ENCODE measurements around the gene ST6GALNAC2.

Gene ST6GALNAC2

DNA sequence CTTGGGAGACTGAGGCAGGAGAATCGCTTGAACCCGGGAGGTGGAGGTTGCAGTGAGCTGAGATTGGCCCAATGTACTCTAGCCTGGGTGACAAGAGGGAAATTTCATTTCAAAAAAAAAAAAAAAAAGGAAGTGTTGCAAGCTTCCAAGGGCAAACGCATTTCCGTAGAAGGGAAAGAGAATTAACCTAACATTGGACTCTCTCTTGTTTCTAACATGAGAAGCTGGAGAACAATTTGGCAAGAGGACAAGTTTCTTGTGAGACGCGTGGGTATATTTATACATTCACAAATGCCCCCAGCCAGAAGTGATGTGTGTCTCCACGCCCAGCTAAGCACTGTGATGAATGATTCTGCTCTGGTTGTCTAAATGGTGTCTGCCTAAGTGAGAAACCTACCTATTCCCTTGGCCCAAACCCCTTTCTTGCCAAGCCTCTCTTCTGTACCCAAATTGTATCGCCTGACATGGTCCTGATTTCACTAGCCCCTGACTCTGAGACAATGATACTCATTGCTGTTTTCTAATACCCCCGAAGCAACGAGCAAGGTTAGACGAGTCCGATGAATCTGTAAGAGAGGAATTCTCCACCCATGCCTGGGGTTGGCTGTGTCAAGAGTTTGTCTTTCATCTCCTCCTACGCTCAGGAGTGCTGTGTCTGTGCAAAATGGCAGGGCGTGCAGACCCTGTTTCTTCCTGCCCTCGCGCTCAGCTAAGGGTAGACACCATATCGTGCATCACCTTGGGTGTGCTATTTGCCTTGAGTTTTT is 14.2 kb upstream of the ST6GALNAC2 start:
- FAIRE-seq = no peak

DNA sequence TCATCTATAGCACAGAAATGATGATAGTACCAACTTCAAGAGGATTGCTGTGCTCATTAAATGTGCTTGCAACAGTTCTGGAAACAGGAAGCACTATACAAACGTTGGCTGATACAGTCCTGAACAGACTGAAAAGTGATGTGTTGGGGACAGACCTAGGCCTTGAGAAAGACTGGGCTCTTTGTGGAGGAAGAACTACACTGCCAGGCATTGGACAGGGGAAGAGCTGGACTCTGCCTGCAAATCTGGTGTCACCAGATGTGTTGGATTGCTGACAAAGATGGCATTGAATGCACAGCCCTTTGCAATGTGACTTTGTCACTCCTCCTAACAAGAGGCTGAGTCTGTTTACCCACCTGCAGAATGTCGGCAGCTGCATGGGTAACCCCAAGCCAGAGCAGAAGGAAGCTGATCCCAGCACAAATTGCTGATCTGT is 12.4 kb upstream of the ST6GALNAC2 start:
- no peak for FAIRE-seq

DNA sequence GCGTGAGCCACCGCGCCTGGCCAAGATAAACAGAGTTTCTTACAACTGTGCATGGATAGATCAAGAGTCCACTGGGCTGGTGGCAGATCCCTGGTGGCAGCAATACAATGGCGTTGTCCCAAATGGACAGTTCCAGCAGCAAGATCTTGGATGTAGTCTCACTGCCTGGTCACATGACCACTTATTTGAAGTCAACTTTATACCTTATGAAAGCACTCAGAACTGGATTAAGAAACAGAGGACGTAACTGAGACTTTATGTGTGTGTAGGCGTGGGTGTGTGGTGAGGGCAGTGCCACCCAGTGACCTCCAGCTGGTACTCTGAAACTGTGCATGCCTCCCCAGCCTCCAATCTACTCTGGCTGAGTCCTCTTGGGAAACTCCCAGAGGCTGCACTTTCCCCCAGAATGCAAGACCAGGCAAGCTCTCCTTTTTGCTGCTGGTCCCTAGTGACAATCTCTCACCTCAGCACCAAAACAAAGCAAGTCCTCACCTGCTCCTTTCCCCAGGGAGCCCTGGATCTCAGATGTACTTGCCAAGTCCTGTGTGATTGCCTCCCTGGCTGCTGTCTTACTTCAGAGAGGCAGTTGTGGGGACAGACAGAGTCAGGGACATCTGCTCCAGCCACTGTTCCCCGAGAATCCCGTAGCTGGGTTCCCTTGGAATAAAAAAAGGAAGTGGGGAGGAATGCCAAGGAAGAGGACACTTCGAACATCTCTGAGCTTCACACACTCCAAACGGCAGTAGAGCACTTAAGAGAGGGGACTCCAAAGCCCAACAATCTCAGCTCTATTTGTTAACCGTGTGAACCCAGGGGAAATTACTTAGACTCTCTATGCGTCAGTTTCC is 11.7 kb upstream of the ST6GALNAC2 start:
- no peak for FAIRE-seq

DNA sequence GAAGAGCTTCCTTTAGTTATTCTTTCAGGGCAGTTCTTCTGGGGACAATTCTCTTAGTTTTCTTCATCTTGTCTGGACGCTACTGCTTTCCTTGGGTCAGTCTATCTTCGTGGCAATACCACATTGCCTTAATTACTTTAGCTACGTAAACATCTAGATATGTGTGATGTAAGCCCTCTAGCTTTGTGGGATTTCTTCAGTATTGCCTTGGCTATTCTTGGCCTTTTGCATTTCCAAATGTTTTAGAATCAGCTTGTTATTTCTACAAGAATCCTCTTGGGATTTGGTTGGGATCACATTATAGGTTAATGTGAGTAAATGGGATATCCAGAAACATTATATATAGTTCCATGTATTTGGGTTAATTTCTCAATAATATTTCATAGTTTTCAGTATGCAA is 9.0 kb upstream of the ST6GALNAC2 start:
- FAIRE-seq = no peak

DNA sequence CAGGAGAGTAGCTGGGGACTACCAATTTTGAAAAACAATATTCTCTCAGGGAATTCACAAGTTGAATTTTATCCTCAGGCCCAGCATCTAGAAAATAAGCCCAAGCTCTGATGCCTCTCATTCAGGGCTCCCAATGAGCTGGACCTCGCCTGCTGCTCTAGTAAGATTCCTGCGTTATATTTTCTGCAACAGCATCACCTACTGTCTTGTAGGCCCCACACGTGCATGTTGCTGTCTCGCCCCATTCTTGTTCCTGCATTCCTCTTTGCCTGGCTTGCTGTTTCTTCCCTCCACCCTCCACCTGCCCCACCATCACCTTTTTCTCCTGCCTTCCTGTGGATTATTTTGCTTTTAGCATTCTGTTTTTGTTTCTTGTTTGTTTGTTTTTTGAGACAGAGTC is 8.3 kb upstream of the ST6GALNAC2 start:
- FAIRE-seq = no peak

DNA sequence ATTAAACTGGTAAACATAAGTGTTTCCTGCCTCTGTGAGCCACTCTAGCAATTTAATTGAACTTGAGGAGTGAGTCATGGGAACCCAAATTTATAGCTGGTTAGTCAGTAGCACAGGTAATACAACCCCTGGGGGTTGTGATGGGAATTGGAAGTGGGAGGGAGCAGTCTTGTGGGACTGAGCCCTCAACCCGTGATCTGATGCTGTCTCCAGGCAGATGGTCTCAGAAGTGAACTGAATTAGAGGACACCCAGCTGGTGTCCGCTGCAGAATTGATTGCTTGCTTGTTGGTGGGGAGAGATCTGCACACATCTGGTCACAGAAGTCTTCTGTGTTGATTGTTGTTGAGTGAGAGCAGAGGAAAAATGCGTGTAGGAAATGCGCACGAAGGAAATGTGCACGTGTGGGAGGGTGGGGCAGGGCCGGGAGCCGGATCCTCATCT is 7.7 kb upstream of the ST6GALNAC2 start:
- no peak for FAIRE-seq

DNA sequence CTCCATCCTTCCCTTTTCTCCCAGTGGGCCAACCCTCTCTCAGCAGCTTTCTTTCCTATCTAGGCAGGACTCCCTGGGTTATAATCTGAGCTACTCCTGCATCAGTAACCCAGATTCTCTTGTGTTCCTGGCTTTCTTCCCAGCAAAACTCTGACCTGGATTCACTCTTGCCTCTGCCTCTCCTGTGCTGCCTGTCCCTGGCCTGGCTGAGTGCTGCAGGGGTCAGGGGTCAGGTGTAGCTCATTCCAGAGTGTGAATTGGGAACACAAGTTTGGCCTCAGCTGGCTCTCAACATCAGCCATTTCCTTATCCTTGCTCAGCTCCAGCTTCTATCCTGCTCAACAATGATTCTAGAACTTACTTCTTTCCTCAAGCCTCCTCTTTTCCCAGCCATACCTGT is 2.5 kb upstream of the ST6GALNAC2 start:
- FAIRE-seq = no peak

DNA sequence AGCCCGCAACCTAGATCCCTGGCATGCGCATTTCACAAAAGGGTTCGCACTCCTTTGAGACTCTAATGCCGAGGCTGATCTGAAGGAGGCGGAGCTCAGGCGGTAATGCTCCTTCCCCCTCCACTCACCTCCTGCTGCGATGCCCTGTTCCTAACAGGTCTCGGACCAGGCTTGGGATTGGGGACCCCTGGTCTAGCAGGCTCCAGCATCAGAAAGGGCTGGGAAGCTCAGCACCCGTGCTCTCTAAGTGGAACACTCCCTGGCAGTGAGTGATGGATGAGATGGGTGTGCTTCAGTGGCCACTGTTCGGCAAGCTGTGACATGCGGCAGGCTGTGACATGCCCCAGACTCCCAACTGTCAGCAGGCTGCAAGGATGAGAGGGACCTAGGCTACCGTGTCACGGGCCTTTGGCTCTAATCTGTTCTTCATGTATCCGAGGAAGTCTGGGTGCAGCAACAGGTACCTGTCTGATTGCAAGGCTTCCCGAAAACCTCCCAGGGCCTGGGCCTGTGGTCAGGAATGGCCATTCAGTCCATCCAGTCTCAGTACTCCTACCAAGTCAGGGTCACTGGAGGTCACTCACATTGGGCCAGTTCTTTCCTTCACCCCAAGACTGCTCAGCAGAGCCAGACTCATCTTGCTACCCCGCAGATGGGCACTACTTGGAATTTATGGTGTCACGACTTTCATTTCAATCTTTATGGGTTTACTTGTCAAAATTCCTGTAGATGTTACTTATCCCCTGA is 1.3 kb upstream of the ST6GALNAC2 start:
- no peak for FAIRE-seq

DNA sequence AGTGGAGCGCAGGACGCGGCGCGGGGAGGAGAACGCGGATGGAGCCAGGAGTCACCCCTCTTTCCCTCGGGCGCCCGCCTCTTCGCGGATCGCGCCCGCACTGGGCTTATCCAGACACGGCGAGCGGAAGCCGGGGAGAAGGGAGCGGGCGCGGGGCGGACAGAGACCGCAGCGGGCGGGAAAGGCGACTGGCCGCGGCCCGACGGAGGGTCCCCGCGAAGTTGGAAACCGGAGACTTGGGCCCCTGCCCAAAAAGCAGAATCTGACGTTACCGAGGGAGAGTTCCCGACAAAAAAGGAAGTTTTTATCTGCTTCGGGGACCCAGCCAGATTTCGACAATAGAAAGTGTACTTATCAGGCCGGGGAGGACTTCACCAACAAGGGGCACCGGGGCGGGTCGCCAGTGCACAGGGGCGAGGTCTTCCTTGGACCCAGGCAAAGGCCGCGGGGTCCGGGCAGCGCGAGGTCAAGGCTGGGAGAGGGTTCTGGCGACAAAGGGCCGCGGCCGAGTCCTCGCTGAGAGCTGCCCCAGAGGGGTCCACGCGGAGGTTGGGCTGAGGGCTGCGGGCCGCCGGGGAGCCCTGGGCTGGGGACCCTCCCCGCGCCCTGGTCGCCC is 519 bp downstream of the ST6GALNAC2 start:
- no peak for FAIRE-seq

DNA sequence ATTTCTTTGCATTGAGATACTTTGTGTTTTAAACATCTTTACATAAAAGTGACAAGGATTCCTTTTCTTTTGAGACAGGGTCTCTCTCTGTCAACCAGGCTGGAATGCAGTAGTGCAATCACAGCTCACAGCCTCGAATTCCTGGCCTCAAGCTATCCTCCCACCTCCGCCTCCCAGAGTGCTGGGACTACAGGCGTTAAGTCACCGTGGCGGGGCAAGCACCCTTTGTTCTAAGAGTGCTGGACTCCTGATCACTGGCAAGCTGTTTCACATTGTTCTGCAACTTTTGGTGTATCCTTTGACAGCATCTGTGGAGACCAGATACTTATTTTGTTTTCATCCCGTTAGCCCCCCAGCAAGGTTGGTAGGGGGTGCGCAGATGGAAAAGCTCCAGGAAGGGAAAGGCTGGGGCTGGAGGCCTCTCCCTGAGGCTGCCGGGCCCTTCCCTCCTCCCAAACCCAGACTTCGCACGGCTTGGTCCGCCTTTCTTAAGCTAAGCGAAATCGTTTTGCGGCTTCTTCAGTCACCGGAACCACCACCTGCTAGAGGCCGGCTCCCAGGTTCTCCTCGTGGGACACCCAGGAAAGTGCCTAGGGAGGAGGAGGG is 1.1 kb downstream of the ST6GALNAC2 start:
- FAIRE-seq = no peak

DNA sequence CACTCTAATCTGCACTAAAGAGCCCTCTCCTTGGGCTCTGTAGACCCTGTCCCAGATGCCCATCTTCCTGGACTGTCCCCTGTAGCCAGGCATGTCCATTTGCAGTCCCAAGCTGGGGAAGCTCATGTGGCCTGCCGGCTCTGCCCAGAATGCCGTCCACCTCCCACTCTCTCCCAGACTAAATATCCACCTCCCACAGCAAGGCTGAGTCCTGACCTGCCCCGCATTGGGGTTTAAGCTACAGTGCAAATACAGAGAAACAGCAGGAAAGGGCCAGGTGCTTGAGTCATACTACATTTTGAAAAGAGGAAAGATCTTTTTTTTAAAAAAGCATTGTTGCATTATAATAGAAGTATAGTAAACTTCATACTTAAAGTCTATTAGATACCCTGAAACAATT is 3.0 kb downstream of the ST6GALNAC2 start:
- FAIRE-seq = no peak

DNA sequence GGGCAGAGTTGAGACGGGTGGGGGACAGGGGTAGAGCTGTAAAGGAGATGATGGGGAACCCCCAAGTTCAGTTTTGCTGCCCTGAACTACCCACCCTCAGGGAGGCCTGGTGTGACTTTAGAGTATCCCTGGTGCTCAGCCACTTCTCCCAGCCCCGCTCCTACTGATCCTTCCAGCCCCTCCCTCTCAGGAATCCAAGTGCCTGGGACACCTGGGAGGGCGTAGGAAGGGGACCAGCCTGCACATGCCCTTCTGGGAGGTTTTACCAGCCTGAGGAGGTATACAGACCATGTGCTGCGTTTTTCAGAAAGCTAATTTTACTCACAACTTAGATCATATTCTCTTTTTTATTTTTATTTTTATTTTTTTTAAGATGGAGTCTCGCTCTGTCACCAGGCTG is 4.1 kb downstream of the ST6GALNAC2 start:
- FAIRE-seq = no peak

DNA sequence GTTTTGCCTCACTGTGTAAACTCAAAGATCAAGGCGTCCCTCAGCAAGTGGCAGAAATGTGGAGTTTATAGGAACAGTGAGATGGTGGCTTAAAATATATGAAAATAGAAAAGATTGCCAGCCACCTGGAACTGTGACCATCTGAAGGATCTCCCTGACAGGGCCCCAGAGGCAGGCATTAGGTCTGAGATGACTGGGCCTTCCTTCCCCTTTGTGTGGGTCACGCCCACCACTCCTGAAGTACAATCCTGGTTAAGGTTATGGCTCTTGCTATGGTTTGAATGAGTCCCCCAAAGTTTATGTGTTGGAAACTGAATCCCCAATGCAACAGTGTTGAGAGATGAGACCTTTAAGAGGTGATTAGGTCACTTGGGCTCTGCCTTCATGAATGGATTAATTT is 6.4 kb downstream of the ST6GALNAC2 start:
- no peak for FAIRE-seq

DNA sequence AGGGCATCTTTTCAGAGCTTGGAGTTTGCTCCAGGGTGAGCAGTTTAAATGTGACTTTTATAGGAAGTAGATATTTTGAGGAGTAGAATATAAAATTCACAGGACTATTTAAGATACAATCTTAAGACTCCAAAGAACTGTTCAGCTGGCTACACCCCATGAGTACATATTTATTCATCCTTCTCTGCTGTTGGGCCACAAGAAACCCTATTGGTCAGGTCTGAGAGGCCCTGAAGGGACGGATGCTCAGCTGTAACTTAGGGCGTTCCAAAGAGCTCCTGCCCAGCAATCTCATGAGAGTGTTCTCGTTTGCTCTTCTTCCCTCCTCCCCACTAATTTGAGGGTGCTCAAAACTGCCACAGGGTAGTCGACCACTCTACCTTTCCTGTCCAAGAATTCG is 7.3 kb downstream of the ST6GALNAC2 start:
- FAIRE-seq = no peak

DNA sequence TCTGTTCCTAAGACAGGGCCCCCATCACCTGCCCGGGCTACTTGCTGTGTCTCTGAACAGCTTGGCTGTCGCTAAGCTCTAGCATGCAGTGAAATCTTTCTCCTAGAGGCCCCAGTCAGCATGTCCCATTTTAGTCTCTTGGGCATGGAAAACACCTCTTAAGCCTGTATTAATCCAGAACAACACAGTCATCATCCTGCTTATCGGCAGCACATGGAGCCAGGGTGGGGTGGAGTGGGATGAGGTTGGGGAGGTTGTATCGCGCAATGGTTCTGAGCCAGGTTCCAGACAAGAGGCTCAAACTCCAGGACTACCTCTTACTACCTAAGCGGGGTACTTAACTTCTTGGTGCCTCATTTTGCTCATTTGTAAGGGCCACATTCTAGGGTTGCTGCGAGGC is 7.8 kb downstream of the ST6GALNAC2 start:
- FAIRE-seq = no peak

DNA sequence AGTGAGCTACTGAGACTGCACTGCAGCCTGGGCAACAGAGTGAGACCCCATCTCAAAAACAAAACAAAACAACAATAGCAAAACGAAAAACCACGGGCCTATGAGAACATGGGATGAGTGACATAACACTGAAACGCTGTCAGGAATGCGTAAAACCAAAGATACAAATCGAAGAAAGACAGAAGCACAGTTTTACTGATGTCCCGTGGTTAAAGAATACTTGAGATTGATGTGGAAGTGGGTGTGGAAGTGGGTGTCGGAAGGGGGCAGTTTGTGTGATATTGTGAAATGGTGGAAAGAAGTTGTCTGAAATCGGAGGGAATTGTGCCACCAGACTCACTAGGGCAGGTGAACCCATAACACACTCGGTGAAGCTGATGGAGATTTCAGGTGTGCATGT is 9.5 kb downstream of the ST6GALNAC2 start:
- no peak for FAIRE-seq

DNA sequence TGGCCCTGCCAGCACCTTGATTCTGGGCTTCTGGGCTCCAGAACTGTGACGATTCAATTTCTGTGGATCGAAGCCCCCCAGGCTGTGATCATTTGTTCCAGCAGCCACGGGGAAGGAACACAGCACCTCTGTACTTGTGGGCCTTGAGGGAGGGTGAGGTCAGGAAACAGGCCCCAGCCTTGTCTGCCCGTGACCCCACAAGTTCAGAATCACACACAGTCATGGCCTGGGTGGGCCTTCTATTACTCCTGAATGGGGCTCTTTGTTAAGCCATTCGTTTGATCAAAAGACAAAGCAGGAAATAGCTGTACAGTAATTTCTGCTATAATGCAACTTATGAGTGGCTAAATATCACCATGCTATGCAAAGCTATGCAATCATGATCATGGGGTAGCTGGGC is 10.1 kb downstream of the ST6GALNAC2 start:
- FAIRE-seq = no peak

DNA sequence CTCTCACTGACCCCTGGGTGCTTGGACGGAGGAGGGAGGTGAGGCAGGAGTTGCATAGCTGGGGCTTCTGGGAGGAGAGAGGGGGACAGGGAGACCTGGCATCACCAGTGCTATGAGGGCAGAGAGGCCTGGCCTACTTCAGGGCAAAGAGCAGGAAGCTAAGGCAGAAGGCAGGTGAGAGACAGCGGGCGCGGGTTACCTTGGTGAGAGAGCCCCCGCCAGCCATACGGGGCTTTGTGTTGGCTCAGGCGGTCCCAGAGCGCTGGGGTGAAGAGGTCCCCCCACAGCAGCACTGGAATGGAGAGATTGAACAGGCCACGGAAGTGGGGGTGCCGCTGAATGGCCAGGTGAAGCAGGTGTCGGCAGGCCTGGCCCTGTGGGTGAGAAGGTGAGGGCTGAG is 11.5 kb downstream of the ST6GALNAC2 start:
- FAIRE-seq = no peak

DNA sequence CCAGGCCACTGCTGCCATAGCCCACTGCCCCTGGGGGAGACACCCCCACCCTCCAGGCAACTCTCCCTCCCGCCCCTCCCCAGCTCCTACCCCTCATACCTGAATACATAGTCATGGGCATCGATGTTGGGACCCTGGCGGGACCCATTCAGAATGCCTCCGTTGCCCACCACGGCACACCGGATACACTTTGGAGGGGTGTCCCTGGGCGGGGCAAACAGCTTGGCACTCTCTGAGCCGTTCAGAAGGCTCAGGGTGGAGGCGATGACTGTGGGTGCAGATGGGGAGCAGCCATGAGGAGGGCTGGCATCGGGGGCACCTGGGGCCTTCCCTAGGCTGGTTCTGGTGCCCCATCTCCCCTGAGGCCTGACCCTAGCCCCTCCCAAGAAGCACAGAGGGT is 12.6 kb downstream of the ST6GALNAC2 start:
- no peak for FAIRE-seq

DNA sequence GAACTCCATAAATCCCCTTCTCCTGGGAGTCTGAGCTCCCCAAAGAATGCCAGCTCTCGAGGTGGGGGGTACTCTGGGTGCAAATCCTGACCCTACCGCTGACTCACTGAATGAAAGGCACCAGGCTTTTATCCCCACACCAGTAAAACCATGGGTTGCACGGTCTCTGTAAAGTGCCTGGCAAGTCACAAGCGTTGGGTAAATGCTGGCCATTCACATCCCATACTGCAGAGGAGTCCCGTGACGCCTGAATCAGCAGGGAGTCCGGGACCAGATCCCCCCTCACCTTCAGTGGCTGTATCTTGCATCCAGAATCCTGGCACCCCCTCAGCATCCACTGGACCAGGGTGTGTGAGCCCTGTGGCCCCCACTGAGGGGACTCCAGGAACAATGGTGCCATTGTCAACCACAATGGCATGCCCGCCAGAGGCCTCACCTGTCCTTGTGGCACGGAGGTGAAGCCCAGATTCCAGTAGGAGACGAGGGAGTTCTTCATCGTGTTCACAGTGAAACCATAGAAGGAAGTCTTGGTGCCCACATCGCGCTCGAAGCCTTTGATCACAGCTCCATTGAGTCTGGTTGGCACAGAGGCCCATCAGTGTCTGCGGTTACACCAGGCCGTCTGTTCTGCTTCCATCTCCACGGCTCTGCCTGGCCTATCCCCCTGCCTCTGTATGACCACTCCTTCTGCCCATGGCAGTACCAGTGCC is 13.3 kb downstream of the ST6GALNAC2 start:
- FAIRE-seq = no peak

DNA sequence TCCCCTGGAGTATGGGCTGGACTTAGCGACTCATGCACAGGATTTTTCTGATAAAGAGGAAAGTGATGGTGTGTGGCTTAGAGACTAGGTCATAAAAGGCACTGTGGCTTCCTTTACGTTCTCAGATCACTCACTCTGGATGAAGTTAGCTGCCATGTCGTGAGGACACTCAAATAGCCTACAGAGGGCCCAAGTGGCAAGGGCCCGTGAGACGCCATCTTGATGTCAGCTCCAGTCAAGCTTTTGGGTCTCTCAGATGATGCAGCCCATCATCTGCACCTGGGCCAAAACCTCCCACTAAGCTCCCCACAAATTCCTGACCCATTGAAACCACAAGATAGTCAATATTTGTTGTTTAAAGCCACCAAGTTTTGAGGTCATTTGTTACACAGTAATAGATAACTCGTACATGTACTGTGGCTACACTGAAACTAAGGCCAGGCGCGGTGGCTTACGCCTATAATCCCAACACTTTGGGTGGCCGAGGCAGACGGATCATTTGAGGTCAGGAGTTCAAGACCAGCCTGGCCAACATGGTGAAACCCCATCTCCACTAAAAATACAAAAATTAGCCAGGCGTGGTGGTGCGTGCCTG is 14.7 kb downstream of the ST6GALNAC2 start:
- FAIRE-seq = no peak

DNA sequence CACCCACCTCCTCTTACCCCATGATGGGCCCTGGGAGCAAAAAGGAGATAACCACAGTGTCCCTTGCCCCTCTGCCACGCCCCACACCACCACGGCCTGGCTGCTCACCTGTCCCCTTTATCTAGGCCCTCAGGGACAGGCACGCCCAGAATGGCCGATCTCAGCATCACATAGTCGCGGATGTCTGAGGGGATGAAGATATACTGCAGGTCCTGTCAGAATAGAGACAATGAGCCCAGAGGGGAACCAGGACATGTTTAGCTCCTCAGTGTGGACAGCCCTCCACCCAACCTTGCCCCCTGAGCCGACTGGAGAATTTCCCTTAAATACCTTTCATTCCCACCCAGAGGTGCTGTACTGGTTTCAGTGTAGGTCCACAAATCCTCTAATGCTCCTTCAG is 15.2 kb downstream of the ST6GALNAC2 start:
- no peak for FAIRE-seq
